SK-N-SH (cell line): ENCODE results near the gene ERMARD. TPM values are rescaled to one million over a fixed set of nuclear protein-coding genes. Genes with fewer than 3 reads are reported as not detected.

Experiments
- CTCF ChIA-PET: fragments of 300-600, 350-600 bp; formaldehyde crosslinking; extraction: SDS; loops from one replicate; lab custom pipeline; 2021; lab: Yijun Ruan, JAX
- POLR2A ChIA-PET: fragments of 350-600 bp; sonication (Branson Sonifier 250); formaldehyde crosslinking; extraction: SDS; loops from one replicate; lab custom pipeline; 2020; ENCODE audit warnings: antibody characterized with exemption, inconsistent platforms; lab: Yijun Ruan, JAX
- DNase-seq: peaks from one replicate; pipeline ENCODE4 v3.0.0; 2012
- H2AFZ ChIP-seq: fragments of 200-600 bp; sonication (generic); 2 replicates; pipeline ENCODE4 v1.8.1; 2016; ENCODE audit warnings: antibody characterized with exemption, mild to moderate bottlenecking, low read depth
- H3F3A ChIP-seq: fragments of 200-600 bp; sonication (generic); replicated peaks from 2 replicates; pipeline ENCODE3; 2016; ENCODE audit warnings: antibody characterized with exemption, mild to moderate bottlenecking; ENCODE audit not compliant: insufficient read depth
- H3K27ac ChIP-seq, 2 experiments: fragments of 200-500 bp in 1 of 2; fragments of 200-600 bp in 1 of 2; sonication (Bioruptor generic) in 1 of 2; sonication (generic), shearing (Covaris generic) in 1 of 2; 2 replicates each; pipeline versions ENCODE4 v1.5.1 to v1.6.1; 2014 to 2016; ENCODE audit warnings: low read depth in 2 of 2, inconsistent platforms in 1 of 2, low read length in 1 of 2, mild to moderate bottlenecking in 1 of 2, mixed read lengths in 1 of 2
- H3K27me3 ChIP-seq: fragments of 200-600 bp; sonication (generic), shearing (Covaris generic); 2 replicates; pipeline ENCODE4 v1.6.1; 2016; ENCODE audit warnings: mixed run types; ENCODE audit not compliant: insufficient read depth
- H3K36me3 ChIP-seq, 2 experiments: fragments of 200-500 bp in 1 of 2; fragments of 200-600 bp in 1 of 2; sonication (Bioruptor generic) in 1 of 2; sonication (generic) in 1 of 2; replicated peaks in 1 of 2; 2 replicates each; pipeline versions ENCODE3 to v1.5.1; 2014 to 2016; ENCODE audit warnings: low read length in 1 of 2, mild to moderate bottlenecking in 1 of 2; ENCODE audit not compliant: insufficient read depth in 2 of 2, control insufficient read depth in 1 of 2
- H3K4me1 ChIP-seq, 2 experiments: fragments of 200-500 bp in 1 of 2; fragments of 200-600 bp in 1 of 2; sonication (Bioruptor generic) in 1 of 2; sonication (generic), shearing (Covaris generic) in 1 of 2; 2 replicates each; pipeline versions ENCODE4 v1.5.1 to v1.6.1; 2014 to 2016; ENCODE audit warnings: low read depth in 1 of 2, low read length in 1 of 2, mixed run types in 1 of 2; ENCODE audit not compliant: insufficient read depth in 2 of 2, control insufficient read depth in 1 of 2
- H3K4me2 ChIP-seq: fragments of 200-600 bp; sonication (generic), shearing (Covaris generic); 2 replicates; pipeline ENCODE4 v1.6.1; 2017; ENCODE audit warnings: mixed run types
- H3K4me3 ChIP-seq, 2 experiments: fragments of 200-500 bp in 1 of 2; fragments of 200-600 bp in 1 of 2; sonication (Bioruptor generic) in 1 of 2; sonication (generic), shearing (Covaris generic) in 1 of 2; 2 replicates each; pipeline versions ENCODE4 v1.5.1 to v1.8.1; 2014 to 2016; ENCODE audit warnings: low read depth in 2 of 2, inconsistent platforms in 1 of 2, low read length in 1 of 2, mild to moderate bottlenecking in 1 of 2, mixed read lengths in 1 of 2, moderate library complexity in 1 of 2
- H3K79me2 ChIP-seq: fragments of 200-600 bp; sonication (generic); 2 replicates; pipeline ENCODE4 v1.8.1; 2017; ENCODE audit warnings: mild to moderate bottlenecking; ENCODE audit not compliant: insufficient read depth
- H3K9ac ChIP-seq: fragments of 200-600 bp; sonication (generic); 2 replicates; pipeline ENCODE4 v1.6.1; 2017; ENCODE audit warnings: mixed run types
- H3K9me2 ChIP-seq: fragments of 200-600 bp; sonication (generic); 2 replicates; pipeline ENCODE4 v1.6.1; 2017; ENCODE audit warnings: mixed run types
- H3K9me3 ChIP-seq: fragments of 200-600 bp; sonication (generic); 2 replicates; pipeline ENCODE4 v1.6.1; 2017; ENCODE audit warnings: mixed run types, mild to moderate bottlenecking, moderate library complexity
- H4K20me1 ChIP-seq: fragments of 200-600 bp; sonication (generic); 2 replicates; pipeline ENCODE4 v1.6.1; 2017; ENCODE audit warnings: mild to moderate bottlenecking, mixed run types; ENCODE audit not compliant: insufficient read depth
- CHD2 ChIP-seq: fragments of 150-350 bp; IDR thresholded peaks from 2 replicates; pipeline ENCODE4 v1.6.1; 2018; ENCODE audit warnings: low read length; ENCODE audit not compliant: partially characterized antibody
- EP300 ChIP-seq, 2 experiments: IDR thresholded peaks; 2 replicates each; pipeline versions ENCODE4 v1.4.0 to v1.6.1; 2012; ENCODE audit warnings: borderline replicate concordance in 1 of 2, low read depth in 1 of 2, low read length in 1 of 2
- EZH2phosphoT487 ChIP-seq: fragments of 200-600 bp; sonication (generic); IDR thresholded peaks from 2 replicates; pipeline ENCODE4 v1.6.1; 2017; ENCODE audit warnings: low read depth, mixed run types, mild to moderate bottlenecking, antibody characterized with exemption, moderate library complexity, borderline replicate concordance
- FOSL2 ChIP-seq: IDR thresholded peaks from 2 replicates; pipeline ENCODE4 v1.4.0; 2012; ENCODE audit warnings: low read depth, mild to moderate bottlenecking, moderate library complexity, borderline replicate concordance
- GABPA ChIP-seq: IDR thresholded peaks from 2 replicates; pipeline ENCODE4 v1.4.0; 2012; ENCODE audit warnings: low read depth, mild to moderate bottlenecking
- IRF3 ChIP-seq: fragments of 150-350 bp; IDR thresholded peaks from 2 replicates; pipeline ENCODE4 v1.6.1; 2016; ENCODE audit warnings: mild to moderate bottlenecking, low read depth, low read length
- JUND ChIP-seq: IDR thresholded peaks from 2 replicates; pipeline ENCODE4 v1.4.0; 2012
- MAX ChIP-seq: IDR thresholded peaks from 2 replicates; pipeline ENCODE4 v1.4.0; 2012; ENCODE audit warnings: low read depth
- MXI1 ChIP-seq: IDR thresholded peaks from 2 replicates; pipeline ENCODE4 v1.6.1; 2012; ENCODE audit warnings: mild to moderate bottlenecking, low read depth, low read length, improper control_type of control experiment
- NRF1 ChIP-seq: IDR thresholded peaks from 2 replicates; pipeline ENCODE4 v1.6.1; 2012; ENCODE audit warnings: low read depth, mild to moderate bottlenecking, low read length
- PBX3 ChIP-seq: IDR thresholded peaks from 2 replicates; pipeline ENCODE4; 2012
- POLR2AphosphoS5 ChIP-seq: IDR thresholded peaks from 2 replicates; pipeline ENCODE4 v1.6.1; 2012; ENCODE audit warnings: low read depth, low read length
- RCOR1 ChIP-seq: fragments of 150-350 bp; IDR thresholded peaks from 2 replicates; pipeline ENCODE4 v1.6.1; 2017; ENCODE audit warnings: antibody characterized with exemption, low read length
- REST ChIP-seq: IDR thresholded peaks from 2 replicates; pipeline ENCODE4 v1.6.1; 2012; ENCODE audit warnings: mild to moderate bottlenecking, low read depth, low read length, moderate library complexity
- RFX5 ChIP-seq: IDR thresholded peaks from 2 replicates; pipeline ENCODE4 v1.6.1; 2012; ENCODE audit warnings: mild to moderate bottlenecking, improper control_type of control experiment, low read length
- RXRA ChIP-seq: IDR thresholded peaks from 2 replicates; pipeline ENCODE4 v1.4.0; 2012; ENCODE audit warnings: low read depth, mild to moderate bottlenecking, borderline replicate concordance
- SMC3 ChIP-seq: IDR thresholded peaks from 2 replicates; pipeline ENCODE4 v1.6.1; 2012; ENCODE audit warnings: low read depth, low read length, improper control_type of control experiment
- TCF12 ChIP-seq: IDR thresholded peaks from 2 replicates; pipeline ENCODE4 v1.4.0; 2012
- TEAD4 ChIP-seq: IDR thresholded peaks from 2 replicates; pipeline ENCODE4 v1.4.0; 2012; ENCODE audit warnings: mild to moderate bottlenecking, borderline replicate concordance; ENCODE audit not compliant: insufficient read depth
- USF2 ChIP-seq: fragments of 150-350 bp; IDR thresholded peaks from 2 replicates; pipeline ENCODE4 v1.6.1; 2017; ENCODE audit warnings: antibody characterized with exemption, low read length, low read depth, borderline replicate concordance
- YY1 ChIP-seq: IDR thresholded peaks from 2 replicates; pipeline ENCODE4 v1.4.0; 2012; ENCODE audit warnings: low read depth, mild to moderate bottlenecking
- polyA plus RNA-seq, 3 experiments: library from polyadenylated mRNA; depleted of rRNA; stranded (reverse); fragments of >200 nt; gene quantifications; 2 replicates each; pipeline ENCODE4 v1.2.3, GENCODE V29; 2012

ERMARD gene
- polyA plus RNA-seq, 1 of the 3 experiments (the other 2 are of a cell fraction): 43.2 TPM

GRCh38 chr6:169726049-169726400 is 25.4 kb upstream of the ERMARD start (continued):
- TF ChIP-seq GABPA: no peak
- no peak for TF ChIP-seq YY1
- TF ChIP-seq, all 33 proteins: peak for 0

GRCh38 chr6:169726963-169727362 is 24.5 kb upstream of the ERMARD start:
- CTCF ChIA-PET: no interaction called here
- Histone ChIP-seq H3K9me2 (no peaks in the 10 kb centered on the region), H3K9me3 (no peaks in the 10 kb centered on the region), H3K27ac (no peak overlapping the region), H2AFZ (no peak overlapping the region), H3K36me3 (no peaks in the 10 kb centered on the region), H4K20me1 (peaks cover 11% of the 10 kb centered on the region), H3F3A (peaks cover 11% of the 10 kb centered on the region), H3K4me3 (no peak overlapping the region), H3K79me2 (peaks cover 16% of the 10 kb centered on the region), H3K4me2 (no peak overlapping the region), H3K27me3 (no peaks in the 10 kb centered on the region), H3K4me1 (peaks cover 4 to 15% of the 10 kb centered on the region in 2 experiments; a peak in 3 of 4 replicates), H3K9ac (no peak overlapping the region)
- DNase-seq: no peak
- no peak for TF ChIP-seq POLR2AphosphoS5
- no peak for TF ChIP-seq EZH2phosphoT487
- TF ChIP-seq MAX: no peak
- no peak for TF ChIP-seq PBX3
- no peak for TF ChIP-seq EP300 (IDR thresholded peaks at IDR 0.05; ENCODE audit: borderline replicate concordance in 1 of 2, low read depth in 1 of 2, low read length in 1 of 2)
- no peak for TF ChIP-seq TCF12
- no peak for TF ChIP-seq GABPA
- no peak for TF ChIP-seq TEAD4
- no peak for TF ChIP-seq IRF3
- no peak for TF ChIP-seq MXI1
- no peak for TF ChIP-seq FOSL2
- no peak for TF ChIP-seq RFX5
- POLR2A ChIA-PET: no interaction called here

- no peak overlapping the region for H3K4me3 ChIP-seq
- POLR2A ChIA-PET: no interaction called here
- no peaks in the 10 kb centered on the region for H3K27me3 ChIP-seq
- no peak overlapping the region for H3K9ac ChIP-seq
- DNase-seq: no peak
- H3K9me3 ChIP-seq: no peaks in the 10 kb centered on the region
- no peak overlapping the region for H3K4me2 ChIP-seq
- H2AFZ ChIP-seq: no peak overlapping the region
- no peaks in the 10 kb centered on the region for H4K20me1 ChIP-seq
- CTCF ChIA-PET: no interaction called here
- H3K27ac ChIP-seq: no peak overlapping the region
- H3K4me1 ChIP-seq: peaks cover 0 to 8% of the 10 kb centered on the region in 2 experiments; a peak in 2 of 4 replicates
- H3K9me2 ChIP-seq: no peaks in the 10 kb centered on the region
- no peaks in the 10 kb centered on the region for H3K36me3 ChIP-seq
- H3K79me2 ChIP-seq: no peaks in the 10 kb centered on the region
- H3F3A ChIP-seq: no peaks in the 10 kb centered on the region
- no peak for TF ChIP-seq NRF1
- no peak for TF ChIP-seq EZH2phosphoT487
- no peak for TF ChIP-seq RCOR1
- no peak for TF ChIP-seq USF2
- no peak for TF ChIP-seq CHD2
- TF ChIP-seq TEAD4: no peak
- TF ChIP-seq GABPA: no peak
- no peak for TF ChIP-seq JUND
- TF ChIP-seq REST: no peak
- no peak for TF ChIP-seq SMC3
- no peak for TF ChIP-seq FOSL2
- TF ChIP-seq RXRA: no peak
Measured at GRCh38 chr6:169729961-169730360, 21.5 kb upstream of the ERMARD start.
